Large intestine (tissue), 3 donors: Measurements from ENCODE around the gene CAMTA1. TPM values are rescaled to one million over a fixed set of nuclear protein-coding genes. Genes with fewer than 3 reads are reported as not detected.
"Not testable (repeated sequence)": the region's sequence is repeated elsewhere in the genome, so short reads cannot be mapped to it uniquely, and the experiment has no call there.

Source experiments
- DNase-seq, 2 donors: peaks; one replicate each; pipeline versions ENCODE4 v3.0.0 to v3.0.0-alpha.2; 2013
- H3K27ac ChIP-seq: one replicate; pipeline ENCODE4 v1.5.1; 2013; ENCODE audit warnings: low read length
- H3K27me3 ChIP-seq: 2 replicates; pipeline ENCODE4 v1.6.1; 2013; ENCODE audit warnings: low read length; ENCODE audit not compliant: control insufficient read depth, insufficient read depth
- H3K36me3 ChIP-seq: 2 replicates; pipeline ENCODE4 v1.6.1; 2013; ENCODE audit warnings: low read length; ENCODE audit not compliant: control insufficient read depth, insufficient read depth
- H3K4me1 ChIP-seq: one replicate; pipeline ENCODE4 v1.6.1; 2013; ENCODE audit warnings: low read length; ENCODE audit not compliant: control insufficient read depth, insufficient read depth
- H3K4me3 ChIP-seq: one replicate; pipeline ENCODE4 v1.5.1; 2013; ENCODE audit warnings: low read length
- H3K9me3 ChIP-seq: one replicate; pipeline ENCODE4 v1.6.1; 2013; ENCODE audit warnings: mild to moderate bottlenecking, low read depth, low read length, moderate library complexity; ENCODE audit not compliant: control insufficient read depth
- WGBS: methylation state at CpG from one replicate; pipeline ENCODE4 v1.1.5; 2013; ENCODE audit warnings: low lambda C conversion rate; ENCODE audit not compliant: insufficient coverage; 5-methylcytosine and 5-hydroxymethylcytosine counted together
- polyA plus RNA-seq: library from polyadenylated mRNA; unstranded; fragments of 120-200 nt; gene quantifications from one replicate; pipeline ENCODE4 v1.2.1, GENCODE V29; 2013

CAMTA1 gene
- polyA plus RNA-seq, 1 donor = 67.9 TPM

DNA sequence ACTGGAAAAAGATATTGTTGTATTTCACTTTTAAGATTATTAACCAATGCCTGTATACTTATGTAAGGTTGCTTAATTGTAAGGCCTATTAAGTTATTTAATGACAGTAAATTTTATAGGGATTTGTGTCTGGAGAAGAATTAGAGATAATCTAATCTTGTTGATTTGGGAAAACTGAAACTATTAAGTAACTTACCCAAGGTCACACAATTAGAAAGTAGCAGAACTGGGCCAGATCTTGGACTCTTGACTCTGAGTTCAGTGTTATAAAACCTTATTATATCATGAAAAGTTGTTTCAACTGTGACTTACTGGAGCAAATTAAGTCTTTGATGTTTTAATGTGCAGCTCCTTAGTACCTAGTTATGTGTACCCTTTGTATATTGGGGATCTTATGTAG lies 38.5 kb downstream of the CAMTA1 start:
- H3K27me3 ChIP-seq = no peaks in the 10 kb centered on the region
- H3K36me3 ChIP-seq = no peaks in the 10 kb centered on the region
- no peak overlapping the region for H3K4me3 ChIP-seq
- peak overlapping the region; percentile 92 for H3K27ac ChIP-seq
- peaks cover 26% of the 10 kb centered on the region for H3K4me1 ChIP-seq
- DNase-seq = peak; percentile 56 to 85
- H3K9me3 ChIP-seq = no peaks in the 10 kb centered on the region

GRCh38 chr1:6824665-6825368 lies 39.6 kb downstream of the CAMTA1 start:
- no peak overlapping the region for H3K4me3 ChIP-seq

DNA sequence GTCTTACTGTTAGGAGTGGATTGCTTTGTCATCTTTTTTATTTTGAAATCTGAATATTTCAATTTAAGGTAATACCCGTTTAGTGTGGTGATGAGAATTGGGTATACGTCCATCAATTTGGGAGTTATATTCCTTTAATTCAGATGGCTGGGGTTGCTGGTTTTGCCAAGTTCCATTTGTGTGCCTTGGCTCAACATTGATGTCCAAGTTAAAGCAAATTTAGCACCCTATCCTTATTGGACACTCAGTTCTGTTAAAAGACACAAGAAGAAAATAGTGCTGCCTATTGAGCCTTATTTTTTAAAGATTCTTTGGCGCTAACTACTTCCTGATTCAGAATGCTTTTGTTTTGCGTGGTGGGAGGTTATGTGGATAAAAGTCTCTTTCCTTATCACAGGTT lies 40.6 kb downstream of the CAMTA1 start:
- H3K4me1 ChIP-seq = peaks cover 17% of the 10 kb centered on the region
- no peaks in the 10 kb centered on the region for H3K27me3 ChIP-seq
- H3K27ac ChIP-seq = peak overlapping the region; percentile 2
- H3K9me3 ChIP-seq = no peaks in the 10 kb centered on the region
- peaks cover 3% of the 10 kb centered on the region for H3K36me3 ChIP-seq
- WGBS = no CpG with 5 or more reads among the region's 4 CpGs
- H3K4me3 ChIP-seq = no peak overlapping the region
- DNase-seq = no peak

More at GRCh38 chr1:6824665-6825368, 39.6 kb downstream of the CAMTA1 start:
- H3K9me3 ChIP-seq = no peaks in the 10 kb centered on the region
- H3K27ac ChIP-seq = peak overlapping the region; percentile 92
- H3K4me1 ChIP-seq = peaks cover 21% of the 10 kb centered on the region
- H3K27me3 ChIP-seq = no peaks in the 10 kb centered on the region
- no peak for DNase-seq
- peaks cover 3% of the 10 kb centered on the region for H3K36me3 ChIP-seq
- 96% methylated on average over 4 of the region's 6 CpGs for WGBS

DNA sequence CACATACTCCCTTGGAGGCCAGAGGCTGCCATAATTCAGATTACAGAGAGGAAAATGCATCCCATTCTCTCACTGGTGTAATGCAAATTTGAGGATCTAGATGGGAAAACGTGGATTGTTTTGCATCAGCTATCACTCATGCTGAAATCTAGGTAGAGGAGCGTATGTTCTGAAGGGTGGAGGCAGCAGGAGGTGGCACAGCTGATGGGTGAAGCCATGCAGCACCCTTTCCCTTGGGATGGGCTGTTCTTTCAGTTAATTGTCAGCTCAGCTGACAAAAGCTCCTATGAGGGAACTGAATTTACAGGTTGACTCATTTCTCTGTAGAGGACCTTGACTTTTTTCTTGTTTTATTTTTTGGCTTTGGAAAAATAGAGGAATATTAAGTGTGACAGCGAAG lies 41.8 kb downstream of the CAMTA1 start:
- Histone ChIP-seq H3K4me1 (peaks cover 13% of the 10 kb centered on the region), H3K27ac (no peak overlapping the region), H3K36me3 (peaks cover 3% of the 10 kb centered on the region), H3K27me3 (no peaks in the 10 kb centered on the region), H3K9me3 (no peaks in the 10 kb centered on the region), H3K4me3 (no peak overlapping the region)
- DNase-seq = no peak
- 100% methylated on average over 1 of the region's 3 CpGs for WGBS

- H3K27me3 ChIP-seq = no peaks in the 10 kb centered on the region
- H3K9me3 ChIP-seq = no peaks in the 10 kb centered on the region
- no peak overlapping the region for H3K27ac ChIP-seq
- no peak for DNase-seq
- H3K36me3 ChIP-seq = peaks cover 3% of the 10 kb centered on the region
- WGBS = 97% methylated on average over 5 of the region's 10 CpGs
- H3K4me1 ChIP-seq = peaks cover 12% of the 10 kb centered on the region
- no peak overlapping the region for H3K4me3 ChIP-seq
These were observed 42.4 kb downstream of the CAMTA1 start for GRCh38 chr1:6827630-6828165.

- H3K9me3 ChIP-seq = no peaks in the 10 kb centered on the region
- H3K36me3 ChIP-seq = peaks cover 10% of the 10 kb centered on the region
- H3K4me1 ChIP-seq = peaks cover 1% of the 10 kb centered on the region
- no peak overlapping the region for H3K27ac ChIP-seq
- no peaks in the 10 kb centered on the region for H3K27me3 ChIP-seq
- WGBS = 63% methylated on average over 1 of the region's 1 CpG
- H3K4me3 ChIP-seq = no peak overlapping the region
- no peak for DNase-seq
These were observed 46.1 kb downstream of the CAMTA1 start for GRCh38 chr1:6831366-6831765.

GRCh38 chr1:6832006-6832405 lies 46.8 kb downstream of the CAMTA1 start:
- not testable (repeated sequence) for DNase-seq, H3K4me1 ChIP-seq, H3K9me3 ChIP-seq, H3K27ac ChIP-seq, H3K4me3 ChIP-seq, H3K27me3 ChIP-seq, H3K36me3 ChIP-seq
- no CpG with 5 or more reads among the region's 2 CpGs for WGBS

DNA sequence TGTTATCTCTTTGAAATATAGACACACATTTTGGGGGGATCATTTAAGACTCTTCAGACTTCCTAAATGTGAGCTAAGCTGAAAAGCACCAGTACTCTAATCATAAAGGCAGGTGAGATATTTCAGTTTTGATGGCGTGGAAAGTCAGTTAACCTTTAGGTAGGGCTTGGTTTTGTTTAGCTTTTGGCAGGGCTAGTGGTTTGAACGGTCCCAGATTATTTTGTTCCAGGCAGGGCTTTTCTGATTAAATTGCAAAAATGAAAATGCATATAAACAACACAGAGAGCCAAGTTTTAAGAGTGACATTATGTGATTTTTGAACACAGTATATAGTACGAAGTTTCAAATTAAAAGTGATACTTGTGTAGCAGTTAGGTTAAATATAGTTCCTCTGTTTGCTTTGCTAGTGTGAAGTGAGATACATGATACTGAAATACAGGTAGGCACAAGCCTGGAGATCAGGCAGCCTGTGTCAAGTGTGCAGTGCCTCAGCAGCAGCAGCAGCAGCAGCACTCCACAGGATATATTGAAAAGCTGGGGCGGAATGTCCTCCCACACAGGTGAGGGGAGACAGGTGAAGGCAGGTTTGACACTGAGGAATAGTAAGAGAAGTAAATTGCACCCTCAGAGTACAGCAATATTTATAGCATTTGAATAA lies 47.4 kb downstream of the CAMTA1 start:
- H3K36me3 ChIP-seq = peaks cover 10% of the 10 kb centered on the region
- H3K4me1 ChIP-seq = no peaks in the 10 kb centered on the region
- H3K27me3 ChIP-seq = no peaks in the 10 kb centered on the region
- no peaks in the 10 kb centered on the region for H3K9me3 ChIP-seq
- no peak for DNase-seq
- no peak overlapping the region for H3K27ac ChIP-seq
- WGBS = no CpG with 5 or more reads among the region's 4 CpGs
- H3K4me3 ChIP-seq = no peak overlapping the region

- peaks cover 11% of the 10 kb centered on the region for H3K36me3 ChIP-seq
- 100% methylated on average over 1 of the region's 5 CpGs for WGBS
- H3K4me3 ChIP-seq = no peak overlapping the region
- DNase-seq = no peak
- H3K27ac ChIP-seq = no peak overlapping the region
- H3K27me3 ChIP-seq = no peaks in the 10 kb centered on the region
- no peaks in the 10 kb centered on the region for H3K9me3 ChIP-seq
- H3K4me1 ChIP-seq = no peaks in the 10 kb centered on the region
These were observed 48.5 kb downstream of the CAMTA1 start for GRCh38 chr1:6833804-6834203.

DNA sequence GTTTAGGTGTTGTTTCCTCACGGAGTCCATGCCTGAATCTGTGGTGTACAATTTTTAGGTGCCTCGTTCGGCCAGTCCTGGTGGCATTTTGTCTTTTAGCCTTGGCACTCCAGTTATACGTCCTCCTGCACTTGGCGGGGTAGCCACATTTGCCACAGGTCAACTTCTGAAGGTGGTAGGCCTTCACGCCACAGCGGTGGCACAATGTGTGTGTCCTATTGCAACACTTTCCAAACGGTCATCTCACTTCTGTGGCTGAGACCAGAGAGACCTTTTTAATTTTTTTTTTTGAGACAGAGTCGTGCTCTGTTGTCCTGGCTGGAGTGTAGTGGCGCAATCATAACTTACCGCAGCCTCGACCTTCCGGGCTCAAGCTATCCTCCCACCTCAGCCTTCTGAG lies 49.1 kb downstream of the CAMTA1 start:
- Histone ChIP-seq H3K9me3 (no peaks in the 10 kb centered on the region), H3K27me3 (no peaks in the 10 kb centered on the region), H3K27ac (no peak overlapping the region), H3K36me3 (peaks cover 11% of the 10 kb centered on the region), H3K4me1 (no peaks in the 10 kb centered on the region), H3K4me3 (no peak overlapping the region)
- WGBS = 100% methylated on average over 2 of the region's 13 CpGs
- DNase-seq = no peak
